PC-3 (cell line): Measurements from ENCODE around the gene FAM81B. TPM values are rescaled to one million over a fixed set of nuclear protein-coding genes. Genes with fewer than 3 reads are reported as not detected.

Experiments used
- ATAC-seq: fragments of 200-7000 bp; cut with Tn5 transposase; 2 replicates; pipeline ENCODE4 v1.9.1; 2020; ENCODE audit warnings: mild to moderate bottlenecking, moderate library complexity
- BruUV-seq: library from RNA; stranded (reverse); fragments of 400-500 nt; replicated peaks from 2 replicates; lab custom pipeline; 2021; lab: Mats Ljungman, UMichigan
- CTCF ChIA-PET: fragments of 300-600 bp; sonication (Branson Sonifier 250); formaldehyde crosslinking; loops from one replicate; lab custom pipeline; 2022; ENCODE audit warnings: antibody characterized with exemption; lab: Charles Lee
- POLR2A ChIA-PET: fragments of 300-600 bp; sonication (Branson Sonifier 250); formaldehyde crosslinking; loops from one replicate; lab custom pipeline; 2022; ENCODE audit warnings: antibody characterized with exemption; ENCODE audit not compliant: unreplicated experiment; lab: Charles Lee
- DNase-seq: peaks from one replicate; pipeline ENCODE4 v3.0.0-alpha.2; 2015
- H2AFZ ChIP-seq: fragments of 300-600 bp; sonication (generic); 2 replicates; pipeline ENCODE4 v1.6.0; 2016; ENCODE audit warnings: antibody characterized with exemption, low read length
- H3F3A ChIP-seq: fragments of 300-600 bp; sonication (generic); one replicate; pipeline ENCODE4 v1.6.0; 2017; ENCODE audit warnings: antibody characterized with exemption, low read length, control low read depth, mild to moderate bottlenecking; ENCODE audit not compliant: unreplicated experiment
- H3K27ac ChIP-seq: fragments of 300-600 bp; sonication (generic); 2 replicates; pipeline ENCODE4 v1.5.1; 2016; ENCODE audit warnings: mild to moderate bottlenecking, low read length
- H3K27me3 ChIP-seq: fragments of 300-600 bp; sonication (generic); 2 replicates; pipeline ENCODE4 v1.6.1; 2016; ENCODE audit warnings: low read length, mixed read lengths
- H3K36me3 ChIP-seq: fragments of 300-600 bp; sonication (generic); 2 replicates; pipeline ENCODE4 v1.6.1; 2016; ENCODE audit warnings: low read depth, mixed run types, low read length, mixed read lengths
- H3K4me1 ChIP-seq: fragments of 300-600 bp; sonication (generic); 2 replicates; pipeline ENCODE4 v1.5.1; 2016; ENCODE audit warnings: low read length; ENCODE audit not compliant: insufficient read depth
- H3K4me2 ChIP-seq: fragments of 300-600 bp; sonication (generic); 2 replicates; pipeline ENCODE4 v1.6.0; 2016; ENCODE audit warnings: low read length
- H3K4me3 ChIP-seq: fragments of 300-600 bp; sonication (generic); 2 replicates; pipeline ENCODE4 v1.5.1; 2016; ENCODE audit warnings: mild to moderate bottlenecking, low read length, mixed read lengths
- H3K79me2 ChIP-seq: fragments of 300-600 bp; sonication (generic); 2 replicates; pipeline ENCODE4 v1.6.1; 2017; ENCODE audit warnings: low read length, mixed read lengths
- H3K9ac ChIP-seq: fragments of 300-600 bp; sonication (generic); 2 replicates; pipeline ENCODE4 v1.6.0; 2016; ENCODE audit warnings: mild to moderate bottlenecking, low read length
- H3K9me2 ChIP-seq: fragments of 300-600 bp; sonication (generic); replicated peaks from 2 replicates; pipeline ENCODE4 v1.6.1; 2016; ENCODE audit warnings: mixed run types, low read length, mixed read lengths
- H3K9me3 ChIP-seq: fragments of 300-600 bp; sonication (generic); 2 replicates; pipeline ENCODE4 v1.6.1; 2016; ENCODE audit warnings: low read length, mixed read lengths
- H4K20me1 ChIP-seq: fragments of 300-600 bp; sonication (generic); 2 replicates; pipeline ENCODE4 v1.6.1; 2016; ENCODE audit warnings: low read length, mixed read lengths
- CTCF ChIP-seq: fragments of 300-600 bp; sonication (generic); conservative IDR thresholded peaks from 2 replicates; pipeline ENCODE4 v1.5.1; 2017; ENCODE audit warnings: antibody characterized with exemption, low read depth, mild to moderate bottlenecking, low read length
- EZH2 ChIP-seq: fragments of 300-600 bp; sonication (generic); IDR thresholded peaks from one replicate; pipeline ENCODE4 v1.6.1; 2017; ENCODE audit warnings: antibody characterized with exemption, mild to moderate bottlenecking, low read length; ENCODE audit not compliant: unreplicated experiment
- EZH2phosphoT487 ChIP-seq: fragments of 300-600 bp; sonication (generic); IDR thresholded peaks from 2 replicates; pipeline ENCODE4 v1.6.1; 2018; ENCODE audit warnings: mild to moderate bottlenecking, antibody characterized with exemption, low read length, borderline replicate concordance
- intact Hi-C: fragments of 100-400 bp; cut with micrococcal nuclease; formaldehyde crosslinking; loops from 2 replicates; pipeline ENCODE4 v1.9.0; 2023
- total RNA-seq: library from RNA; depleted of rRNA; stranded (reverse); fragments of >200 nt; gene quantifications from 2 replicates; pipeline ENCODE4 v1.2.3, GENCODE V29; 2014

FAM81B gene
- total RNA-seq, 1 experiment from 2014 or later, result not detected

GRCh38 chr5:95410279-95410678, 19.1 kb downstream of the FAM81B start:
- H3K4me2 ChIP-seq, result no peak overlapping the region
- ChIA-PET CTCF (no interaction called here), POLR2A (no interaction called here)
- H4K20me1 ChIP-seq, result no peaks in the 10 kb centered on the region
- H3K27me3 ChIP-seq, result no peaks in the 10 kb centered on the region
- H3K4me3 ChIP-seq, result no peak overlapping the region
- H3K36me3 ChIP-seq, result no peaks in the 10 kb centered on the region
- no peak for TF ChIP-seq CTCF
- TF ChIP-seq EZH2phosphoT487, result no peak
- no peak for TF ChIP-seq EZH2
- H3K9me3 ChIP-seq, result no peaks in the 10 kb centered on the region
- H3K9me2 ChIP-seq, result no peaks in the 10 kb centered on the region
- no peaks in the 10 kb centered on the region for H3K4me1 ChIP-seq
- H3K9ac ChIP-seq, result no peak overlapping the region
- intact Hi-C loops, result no loop called here
- no TSS peak for BruUV-seq
- H2AFZ ChIP-seq, result no peak overlapping the region
- DNase-seq, result no peak
- H3K79me2 ChIP-seq, result no peaks in the 10 kb centered on the region
- no peak overlapping the region for H3K27ac ChIP-seq
- no peaks in the 10 kb centered on the region for H3F3A ChIP-seq
- ATAC-seq, result no peak

- ATAC-seq (no peak), DNase-seq (no peak)
- Histone ChIP-seq H3K4me2 (no peak overlapping the region), H4K20me1 (no peaks in the 10 kb centered on the region), H2AFZ (no peak overlapping the region), H3K36me3 (no peaks in the 10 kb centered on the region), H3K9ac (no peak overlapping the region), H3K4me3 (no peak overlapping the region), H3K9me2 (no peaks in the 10 kb centered on the region), H3K4me1 (no peaks in the 10 kb centered on the region), H3F3A (no peaks in the 10 kb centered on the region), H3K27me3 (no peaks in the 10 kb centered on the region), H3K9me3 (no peaks in the 10 kb centered on the region), H3K27ac (no peak overlapping the region), H3K79me2 (no peaks in the 10 kb centered on the region)
- CTCF ChIA-PET, result no interaction called here
- POLR2A ChIA-PET, result no interaction called here
- intact Hi-C loops, result no loop called here
- BruUV-seq, result no TSS peak
- TF ChIP-seq EZH2 (no peak), CTCF (no peak), EZH2phosphoT487 (no peak)
Observed at GRCh38 chr5:95411474-95411873, 20.3 kb downstream of the FAM81B start.

- TF ChIP-seq CTCF, result no peak
- TF ChIP-seq EZH2, result no peak
- TF ChIP-seq EZH2phosphoT487, result no peak
- H4K20me1 ChIP-seq, result no peaks in the 10 kb centered on the region
- H3K4me3 ChIP-seq, result no peak overlapping the region
- ATAC-seq (no peak), DNase-seq (no peak)
- H3K4me1 ChIP-seq, result peaks cover 8% of the 10 kb centered on the region; the same call in 1 of the 2 replicates
- H3K79me2 ChIP-seq, result no peaks in the 10 kb centered on the region
- no peaks in the 10 kb centered on the region for H3K9me3 ChIP-seq
- H3K9ac ChIP-seq, result no peak overlapping the region
- no peaks in the 10 kb centered on the region for H3K9me2 ChIP-seq
- no TSS peak for BruUV-seq
- no peaks in the 10 kb centered on the region for H3K36me3 ChIP-seq
- no peaks in the 10 kb centered on the region for H3F3A ChIP-seq
- ChIA-PET CTCF (no interaction called here), POLR2A (no interaction called here)
- no peak overlapping the region for H3K4me2 ChIP-seq
- H3K27ac ChIP-seq, result no peak overlapping the region
- intact Hi-C loops, result no loop called here
- no peaks in the 10 kb centered on the region for H3K27me3 ChIP-seq
- no peak overlapping the region for H2AFZ ChIP-seq
Observed at GRCh38 chr5:95414451-95414850, 23.3 kb downstream of the FAM81B start.
